Activated CD4-positive, alpha-beta T cell treated with anti-CD3 and anti-CD28 coated beads, Interleukin-2, amount 50 U/mL, for 24 hours (primary cell): ENCODE data around the gene PER3.
"Not testable (repeated sequence)": the region's sequence is repeated elsewhere in the genome, so short reads cannot be mapped to it uniquely, and the experiment has no call there.

Experiments
- DNase-seq, 2 donors: peaks; one replicate each; pipeline ENCODE4 v3.0.0-alpha.2; 2020; ENCODE audit warnings: low read depth in 1 of 2, low spot score in 1 of 2

PER3 gene

DNA sequence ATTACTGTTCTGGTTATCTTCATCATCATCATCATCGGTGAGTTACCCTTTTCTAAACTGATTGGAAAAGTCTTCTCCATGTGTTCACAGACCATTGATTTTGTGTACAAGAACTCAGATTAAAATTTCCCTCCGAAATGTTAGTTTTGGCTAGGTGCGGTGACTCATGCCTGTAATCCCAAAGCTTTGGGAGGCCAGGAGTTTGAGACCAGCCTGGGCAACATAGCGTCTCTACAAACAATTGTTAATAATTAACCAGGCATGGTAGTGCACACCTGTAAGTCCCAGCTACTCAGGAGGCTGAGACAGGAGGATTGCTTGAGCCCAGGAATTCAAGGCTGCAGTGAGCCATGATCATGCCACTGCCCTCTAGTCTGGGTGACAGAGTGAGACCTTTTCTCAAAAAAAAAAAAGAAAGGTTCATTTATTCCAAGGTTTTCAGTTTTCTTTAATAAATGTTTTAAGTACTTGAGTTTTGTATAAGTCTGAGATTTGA, 5.9 kb upstream of the PER3 start:
- no peak for DNase-seq

GRCh38 chr1:7780976-7781375, 3.1 kb upstream of the PER3 start:
- DNase-seq, result no peak

DNA sequence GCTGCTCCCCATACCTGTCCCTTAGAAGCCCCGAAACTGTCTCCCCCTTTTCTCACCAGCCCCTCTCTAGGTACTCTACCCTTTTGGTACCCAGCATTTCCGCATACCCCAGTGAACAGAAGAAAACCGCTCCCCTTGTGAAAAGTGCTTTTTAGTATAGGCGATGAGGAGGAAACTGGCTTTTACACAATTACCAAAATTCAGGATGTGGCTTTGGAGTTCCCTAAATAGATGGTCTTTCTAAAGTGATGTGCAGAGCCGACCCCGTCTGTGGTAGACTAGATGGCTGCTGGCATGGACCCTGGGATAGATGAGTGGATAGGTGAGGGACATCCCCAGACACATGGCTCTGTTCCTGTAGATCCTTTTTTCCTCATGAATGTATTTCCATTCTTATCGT, 2.6 kb upstream of the PER3 start:
- no peak for DNase-seq

- DNase-seq, result no peak
Measured at GRCh38 chr1:7781923-7782495, 2.1 kb upstream of the PER3 start.

DNA sequence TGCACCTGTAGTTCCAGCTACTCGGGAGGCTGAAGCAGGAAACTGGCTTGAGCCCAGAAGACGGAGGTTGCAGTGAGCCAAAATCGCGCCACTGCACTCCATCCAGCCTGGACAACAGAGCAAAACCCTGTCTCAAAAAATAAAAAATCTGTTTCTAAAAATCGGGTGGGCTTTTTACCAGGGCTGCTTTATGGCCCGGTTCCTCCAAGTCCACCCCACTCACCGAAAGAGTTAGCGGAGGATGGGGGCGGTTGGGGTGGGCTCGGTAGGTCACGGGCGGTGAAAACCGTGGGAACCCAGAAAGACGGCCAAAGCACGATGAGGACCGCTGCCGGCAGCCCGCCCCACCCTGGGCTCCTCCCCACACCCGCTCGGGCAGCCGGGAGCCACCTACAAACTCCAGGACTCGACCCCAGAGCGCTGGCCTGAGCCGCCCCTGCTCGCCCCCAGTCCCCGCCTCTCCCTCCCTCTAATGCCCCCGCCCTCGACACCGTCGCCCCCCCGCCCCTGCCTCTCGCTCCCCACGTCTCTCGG, 846 bp upstream of the PER3 start:
- peak in 1 of 2 donors; percentile 9 for DNase-seq

DNA sequence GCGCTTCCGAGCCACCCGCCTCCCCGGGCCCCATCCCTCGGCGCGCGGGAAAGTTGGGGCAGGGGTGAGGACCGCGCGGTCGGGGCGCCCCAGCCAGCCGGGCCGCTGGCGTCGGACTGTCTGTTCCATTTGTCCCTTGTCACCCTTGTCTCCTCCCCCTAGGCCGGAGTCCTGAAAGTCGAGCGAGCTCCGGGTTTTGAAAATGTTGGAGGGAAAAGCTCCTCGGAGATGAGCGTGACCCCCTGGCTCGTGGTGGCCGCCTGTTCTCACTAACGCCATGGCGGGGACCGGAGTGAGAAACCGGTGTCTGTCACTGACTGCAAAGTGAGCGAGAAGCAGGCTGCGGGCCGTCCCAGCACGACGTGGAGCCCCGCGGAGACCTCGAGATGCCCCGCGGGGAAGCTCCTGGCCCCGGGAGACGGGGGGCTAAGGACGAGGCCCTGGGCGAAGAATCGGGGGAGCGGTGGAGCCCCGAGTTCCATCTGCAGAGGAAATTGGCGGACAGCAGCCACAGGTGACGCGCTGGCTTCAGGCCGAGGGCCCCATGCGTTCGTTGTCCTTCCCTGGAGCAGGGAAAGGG, 491 bp downstream of the PER3 start:
- no peak for DNase-seq

DNA sequence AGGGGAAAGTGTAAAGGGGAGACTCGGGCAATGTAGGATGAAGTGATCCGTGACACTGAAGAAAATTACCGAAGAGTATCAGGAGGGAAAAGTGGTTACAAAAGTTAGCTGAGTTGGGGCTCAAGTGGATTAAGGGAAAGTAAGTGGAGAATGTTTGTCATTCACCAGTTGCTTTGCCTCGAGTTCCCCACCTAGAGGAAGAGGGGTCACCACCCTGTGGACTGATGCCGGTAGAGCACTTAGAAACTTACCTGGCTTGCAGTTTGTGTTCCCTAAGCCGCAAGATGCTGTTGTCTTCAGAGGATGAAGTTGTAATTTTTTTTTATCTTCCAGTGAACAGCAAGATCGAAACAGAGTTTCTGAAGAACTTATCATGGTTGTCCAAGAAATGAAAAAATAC, 1.0 kb downstream of the PER3 start:
- DNase-seq, result no peak

GRCh38 chr1:7786795-7787194, 2.7 kb downstream of the PER3 start:
- DNase-seq, result no peak

- DNase-seq, result no peak
Measured at GRCh38 chr1:7789828-7790227, 5.7 kb downstream of the PER3 start.

DNA sequence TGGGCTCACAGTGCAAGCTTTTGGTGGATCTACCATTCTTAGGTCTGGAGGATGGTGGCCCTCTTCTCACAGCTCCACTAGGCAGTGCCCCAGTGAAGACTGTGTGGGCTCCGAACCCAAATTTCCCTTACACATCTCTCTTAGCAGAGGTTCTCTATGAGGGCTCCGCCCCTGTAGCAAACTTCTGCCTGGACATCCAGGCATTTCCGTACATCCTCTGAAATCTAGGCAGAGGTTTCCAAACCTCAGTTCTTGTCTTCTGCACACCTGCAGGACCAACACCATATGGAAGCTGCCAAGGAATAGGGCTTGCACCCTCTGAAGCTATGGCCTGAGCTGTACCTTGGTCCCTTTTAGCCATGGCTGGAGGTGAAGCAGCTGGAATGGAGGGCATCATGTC, 6.9 kb downstream of the PER3 start:
- DNase-seq, result not testable (repeated sequence)

- no peak for DNase-seq
Measured at GRCh38 chr1:7795406-7795805, 11.3 kb downstream of the PER3 start.

- DNase-seq, result no peak
Measured at GRCh38 chr1:7805460-7805859, 21.4 kb downstream of the PER3 start.

DNA sequence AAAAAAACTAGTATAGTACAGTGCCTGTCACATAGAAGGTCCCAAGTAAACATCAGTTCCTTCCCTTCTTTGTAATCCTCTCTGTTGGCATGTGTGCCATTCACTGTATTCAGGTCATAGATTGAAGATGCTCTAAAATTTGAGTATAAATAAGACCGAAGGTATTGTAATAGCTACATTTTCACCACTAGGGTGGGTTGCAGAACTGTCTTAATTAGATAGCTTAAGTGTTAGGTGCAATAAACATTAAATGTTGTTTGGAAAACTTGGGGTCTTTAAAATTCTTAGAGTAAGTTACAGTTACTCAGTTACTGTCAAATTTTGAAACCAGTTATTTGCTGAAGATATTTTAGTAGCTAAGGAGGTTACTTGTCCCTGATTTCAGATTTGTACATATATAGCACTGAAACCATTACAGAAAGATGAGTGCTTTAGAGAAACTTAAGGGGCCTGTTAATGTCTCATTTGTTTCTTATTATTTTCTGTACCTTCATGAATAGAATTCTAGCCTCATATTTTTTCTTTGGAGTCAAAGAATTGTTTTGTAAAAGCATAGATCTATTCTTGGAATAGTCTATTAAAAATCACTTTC, 24.3 kb downstream of the PER3 start:
- no peak for DNase-seq

DNA sequence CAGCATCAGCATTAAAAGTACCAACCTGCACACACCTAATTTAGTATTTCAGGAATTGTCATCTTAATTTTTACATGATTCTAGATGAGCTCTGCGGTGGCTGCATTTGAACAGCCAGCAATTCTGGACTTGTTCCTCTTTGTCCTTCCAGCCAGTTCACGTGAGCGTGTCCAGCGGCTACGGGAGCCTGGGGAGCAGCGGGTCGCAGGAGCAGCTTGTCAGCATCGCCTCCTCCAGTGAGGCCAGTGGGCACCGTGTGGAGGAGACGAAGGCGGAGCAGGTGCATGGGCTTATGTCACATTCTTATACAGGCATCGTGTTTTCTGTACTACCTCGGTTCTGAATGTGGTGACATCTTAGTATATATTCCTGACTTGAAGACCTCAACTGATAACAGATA, 25.7 kb downstream of the PER3 start:
- no peak for DNase-seq

GRCh38 chr1:7810395-7810794, 26.3 kb downstream of the PER3 start:
- DNase-seq, result no peak

DNA sequence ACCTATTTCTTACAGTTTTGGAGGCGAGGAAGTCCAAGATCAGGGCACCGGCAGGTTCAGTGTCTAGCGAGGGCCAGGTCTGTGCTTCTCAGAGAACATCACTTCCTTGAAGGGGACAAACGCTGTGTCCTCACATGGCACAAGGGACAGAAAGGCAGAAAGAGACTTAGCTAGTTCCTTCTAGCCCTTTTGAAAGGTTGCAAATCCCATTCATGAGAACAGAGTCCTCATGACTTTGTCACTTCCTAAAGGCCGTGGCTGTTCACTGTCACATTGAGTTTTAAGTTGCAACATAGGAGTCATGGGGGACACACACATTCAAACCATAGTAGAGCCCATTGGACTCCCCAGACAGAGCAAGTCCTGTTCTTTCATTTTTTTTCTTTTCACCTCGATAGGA, 27.4 kb downstream of the PER3 start:
- no peak for DNase-seq

DNA sequence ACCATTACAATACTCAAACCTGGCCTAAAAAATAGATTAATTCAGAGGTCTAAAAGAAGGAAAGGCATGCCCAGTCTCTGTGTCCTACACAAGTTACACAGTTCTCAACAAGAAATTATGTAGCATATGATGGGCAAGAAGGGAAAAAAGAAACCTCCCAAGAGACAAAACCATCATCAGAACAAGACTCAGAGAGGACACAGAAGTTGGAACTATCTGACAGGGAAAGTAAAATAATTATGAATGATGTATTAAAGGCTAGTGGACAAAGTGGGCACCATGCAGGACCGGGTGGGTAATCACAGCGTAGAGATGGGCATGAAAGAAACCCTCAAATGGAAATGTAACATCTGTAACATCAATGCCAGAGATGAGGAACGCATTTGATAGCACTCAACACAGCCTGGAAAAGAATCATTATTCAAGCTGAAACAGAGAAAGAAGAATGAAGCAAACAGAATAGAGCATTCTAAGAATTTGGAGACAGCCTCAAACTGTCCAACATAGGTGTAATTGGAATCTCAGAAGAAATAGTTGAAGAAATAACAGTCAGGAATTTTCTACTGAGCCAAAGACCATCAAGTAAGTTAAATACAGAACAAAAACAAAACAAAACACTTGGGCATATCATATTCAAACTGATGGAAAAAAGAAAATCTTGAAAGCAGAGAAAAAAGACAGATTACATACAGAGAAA, 29.7 kb downstream of the PER3 start:
- DNase-seq, result no peak

- no peak for DNase-seq
Measured at GRCh38 chr1:7821282-7821681, 37.2 kb downstream of the PER3 start.

DNA sequence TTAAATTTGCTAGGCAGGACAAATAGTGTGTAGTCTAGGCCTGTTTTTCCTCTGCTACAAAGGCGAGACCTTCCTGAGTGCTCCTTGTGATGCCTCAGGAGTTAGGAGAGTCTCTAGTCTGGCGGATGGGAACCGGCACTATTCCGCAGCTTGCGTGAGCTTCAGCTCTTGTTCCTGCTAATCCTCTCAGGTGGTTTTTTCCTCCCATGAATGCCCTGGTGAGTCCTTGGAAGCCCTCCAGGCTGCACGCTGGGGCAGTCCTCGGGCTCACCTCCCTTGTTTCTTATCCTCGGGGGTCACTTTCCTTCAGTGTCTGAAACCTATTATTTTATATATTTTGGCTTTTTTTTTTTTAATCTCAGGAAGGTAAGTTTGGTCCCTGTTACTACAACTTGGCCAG, 40.6 kb downstream of the PER3 start:
- no peak for DNase-seq

DNA sequence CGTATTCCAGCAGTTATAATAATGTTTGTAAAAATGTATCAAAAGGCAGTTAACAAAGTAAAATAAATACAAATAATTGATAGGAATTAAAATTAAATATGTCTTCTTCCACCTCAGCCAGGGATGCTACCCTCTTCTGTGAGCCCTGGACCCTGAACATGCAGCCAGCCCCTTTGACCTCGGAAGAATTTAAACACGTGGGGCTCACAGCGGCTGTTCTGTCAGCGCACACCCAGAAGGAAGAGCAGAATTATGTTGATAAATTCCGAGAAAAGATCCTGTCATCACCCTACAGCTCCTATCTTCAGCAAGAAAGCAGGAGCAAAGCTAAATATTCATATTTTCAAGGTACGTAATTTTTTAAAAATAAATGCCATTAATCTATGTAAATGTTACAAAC, 42.3 kb downstream of the PER3 start:
- no peak for DNase-seq

- peak in 1 of 2 donors; percentile 12 for DNase-seq
Measured at GRCh38 chr1:7827126-7827955, 43.2 kb downstream of the PER3 start.
